B cell (primary cell): ENCODE measurements around the gene NKAIN2. TPM values are rescaled to one million over a fixed set of nuclear protein-coding genes. Genes with fewer than 3 reads are reported as not detected.

Source experiments
- ATAC-seq: fragments of 200-7000 bp; cut with Tn5 transposase; one replicate; pipeline ENCODE4 v1.10.0; 2021; ENCODE audit warnings: low read depth, mild to moderate bottlenecking, moderate number of reproducible peaks, moderate library complexity
- CTCF ChIA-PET: fragments of 350-600 bp; sonication (Branson Sonifier 250); formaldehyde crosslinking; loops from one replicate; lab custom pipeline; 2021; ENCODE audit warnings: antibody characterized with exemption, inconsistent platforms; lab: Charles Lee
- POLR2A ChIA-PET: fragments of 350-600 bp; sonication (Branson Sonifier 250); formaldehyde crosslinking; loops from one replicate; lab custom pipeline; 2021; ENCODE audit warnings: antibody characterized with exemption; lab: Charles Lee
- DNase-seq: peaks from one replicate; pipeline ENCODE4 v3.0.0; 2013
- H2AFZ ChIP-seq: 2 replicates; pipeline ENCODE4 v1.6.1; 2012; ENCODE audit warnings: mild to moderate bottlenecking, low read depth, low read length; ENCODE audit not compliant: insufficient read depth, poor library complexity, severe bottlenecking
- H3K27ac ChIP-seq, 2 donors: 1 replicate in 1 of 2; 2 replicates in 1 of 2; pipeline ENCODE4 v1.5.1; 2012 to 2013; ENCODE audit warnings: low read length in 2 of 2, mild to moderate bottlenecking in 2 of 2, moderate library complexity in 1 of 2
- H3K27me3 ChIP-seq, 4 experiments: fragments of 200-600 bp in 1 of 4; sonication (generic) in 1 of 4; replicated peaks in 1 of 4; 1 replicate in 2 of 4; 2 replicates in 2 of 4; pipeline versions ENCODE4 v1.6.1 to v1.7.0; 2013 to 2016; ENCODE audit warnings: low read length in 3 of 4, mild to moderate bottlenecking in 2 of 4, mixed read lengths in 1 of 4, moderate library complexity in 1 of 4; ENCODE audit not compliant: insufficient read depth in 4 of 4, control insufficient read depth in 3 of 4; ENCODE audit errors: control extremely low read depth in 1 of 4
- H3K36me3 ChIP-seq, 2 experiments: replicated peaks in 1 of 2; 1 replicate in 1 of 2; 2 replicates in 1 of 2; pipeline versions ENCODE4 v1.6.1 to v1.7.1; 2013; ENCODE audit warnings: low read length in 1 of 2; ENCODE audit not compliant: insufficient read depth in 2 of 2, control insufficient read depth in 1 of 2; ENCODE audit errors: control extremely low read depth in 1 of 2, extremely low read depth in 1 of 2
- H3K4me1 ChIP-seq, 2 donors: fragments of 200-600 bp in 1 of 2; sonication (generic) in 1 of 2; 1 replicate in 1 of 2; 2 replicates in 1 of 2; pipeline versions ENCODE4 v1.5.1 to v1.6.1; 2013 to 2017; ENCODE audit warnings: low read length in 2 of 2; ENCODE audit not compliant: control insufficient read depth in 2 of 2, insufficient read depth in 2 of 2
- H3K4me2 ChIP-seq: replicated peaks from 2 replicates; pipeline ENCODE3; 2012; ENCODE audit warnings: mild to moderate bottlenecking, low read depth, low read length; ENCODE audit not compliant: poor library complexity, severe bottlenecking
- H3K4me3 ChIP-seq, 5 experiments: fragments of 200-600 bp in 1 of 5; sonication (generic) in 1 of 5; 1 replicate in 3 of 5; 2 replicates in 2 of 5; pipeline versions ENCODE4 v1.5.1 to v1.7.0; 2011 to 2016; ENCODE audit warnings: low read length in 4 of 5, mild to moderate bottlenecking in 4 of 5, low read depth in 2 of 5, control low read depth in 1 of 5, moderate library complexity in 1 of 5; ENCODE audit not compliant: insufficient read depth in 1 of 5; ENCODE audit errors: control extremely low read depth in 1 of 5, extremely low read depth in 1 of 5
- H3K79me2 ChIP-seq: fragments of 200-600 bp; sonication (generic); one replicate; pipeline ENCODE4 v1.6.0; 2016; ENCODE audit warnings: low read length; ENCODE audit not compliant: control insufficient read depth, insufficient read depth
- H3K9ac ChIP-seq: fragments of 200-600 bp; sonication (generic); 2 replicates; pipeline ENCODE4 v1.6.1; 2017; ENCODE audit warnings: mild to moderate bottlenecking, low read length, moderate library complexity
- H3K9me3 ChIP-seq, 3 donors: one replicate each; pipeline versions ENCODE4 v1.6.1 to v1.7.1; 2013; ENCODE audit warnings: low read length in 2 of 3; ENCODE audit not compliant: control insufficient read depth in 2 of 3, insufficient read depth in 1 of 3; ENCODE audit errors: control extremely low read depth in 1 of 3
- H4K20me1 ChIP-seq: 2 replicates; pipeline ENCODE4 v1.6.0; 2012; ENCODE audit warnings: mild to moderate bottlenecking, low read length; ENCODE audit not compliant: insufficient read depth, control insufficient read depth, poor library complexity, severe bottlenecking
- H3K27ac Mint-ChIP-seq: one replicate; pipeline ENCODE4 v1.8.0; 2021; ENCODE audit warnings: mixed read lengths
- H3K27me3 Mint-ChIP-seq: one replicate; pipeline ENCODE4 v1.8.0; 2021; ENCODE audit warnings: mixed read lengths
- H3K4me1 Mint-ChIP-seq: one replicate; pipeline ENCODE4 v1.8.0; 2021; ENCODE audit warnings: mixed read lengths
- H3K4me3 Mint-ChIP-seq: one replicate; pipeline ENCODE4 v1.8.0; 2021; ENCODE audit warnings: mixed read lengths
- H3K9me3 Mint-ChIP-seq: one replicate; pipeline ENCODE4 v1.8.0; 2022; ENCODE audit warnings: mixed read lengths; ENCODE audit not compliant: insufficient read depth
- CTCF ChIP-seq: fragments of 200-600 bp; IDR thresholded peaks from one replicate; pipeline ENCODE4 v1.8.0; 2022; ENCODE audit warnings: antibody characterized with exemption, mild to moderate bottlenecking
- EZH2 ChIP-seq: IDR thresholded peaks from 2 replicates; pipeline ENCODE4 v1.6.1; 2012; ENCODE audit warnings: borderline replicate concordance, low read depth, mild to moderate bottlenecking, moderate library complexity, low read length; ENCODE audit not compliant: insufficient read depth, poor library complexity, severe bottlenecking
- WGBS: methylation state at CpG from one replicate; pipeline ENCODE4 v1.1.5; 2013; ENCODE audit warnings: missing lambda C conversion rate; ENCODE audit not compliant: insufficient coverage; 5-methylcytosine and 5-hydroxymethylcytosine counted together
- intact Hi-C: fragments of 100-400 bp; cut with micrococcal nuclease; formaldehyde crosslinking; loops from one replicate; pipeline ENCODE4 v1.10.0; 2022
- polyA plus RNA-seq: library from polyadenylated mRNA; depleted of rRNA; stranded (reverse); fragments of >200 nt; gene quantifications from 2 replicates; pipeline ENCODE4 v1.2.3, GENCODE V29; 2012
- total RNA-seq, 2 donors: library from RNA; stranded (reverse); fragments of 120-200 nt in 1 of 2; gene quantifications; 1 replicate in 1 of 2; 2 replicates in 1 of 2; pipeline versions ENCODE4 v1.2.3 to v1.2.4, GENCODE V29; 2013 to 2022

NKAIN2 gene
- total and polyA plus RNA-seq, 2 donors (not counting 1 experiment from before 2014, with no cell fraction given): not detected

- 92% methylated on average over 1 of the region's 2 CpGs for WGBS
- Histone ChIP-seq H2AFZ (no peak overlapping the region), H3K4me2 (no peak overlapping the region), H4K20me1 (no peaks in the 10 kb centered on the region), H3K4me1 (no peaks in the 10 kb centered on the region), H3K9ac (no peak overlapping the region), H3K27ac (no peak overlapping the region), H3K79me2 (no peaks in the 10 kb centered on the region), H3K27me3 (no peaks in the 10 kb centered on the region), H3K36me3 (no peaks in the 10 kb centered on the region), H3K9me3 (no peaks in the 10 kb centered on the region), H3K4me3 (no peak overlapping the region)
- Mint-ChIP-seq H3K4me3 (no peak overlapping the region), H3K27me3 (no peaks in the 10 kb centered on the region), H3K4me1 (no peaks in the 10 kb centered on the region), H3K27ac (no peak overlapping the region), H3K9me3 (no peaks in the 10 kb centered on the region)
- DNase-seq (no peak), ATAC-seq (no peak)
- intact Hi-C loops: no loop called here
- POLR2A ChIA-PET: no interaction called here
- no peak for TF ChIP-seq EZH2
- no peak for TF ChIP-seq CTCF
- CTCF ChIA-PET: no interaction called here
These were observed 987.5 kb downstream of the NKAIN2 start for GRCh38 chr6:124791156-124791555.

- Mint-ChIP-seq H3K27ac (no peak overlapping the region), H3K4me1 (no peaks in the 10 kb centered on the region), H3K4me3 (no peak overlapping the region), H3K9me3 (no peaks in the 10 kb centered on the region), H3K27me3 (no peaks in the 10 kb centered on the region)
- no peaks in the 10 kb centered on the region for H3K36me3 ChIP-seq
- no peaks in the 10 kb centered on the region for H3K27me3 ChIP-seq
- WGBS: 84% methylated on average over 2 of the region's 2 CpGs
- H3K4me1 ChIP-seq: no peaks in the 10 kb centered on the region
- CTCF ChIA-PET: no interaction called here
- no peak for ATAC-seq
- H3K9me3 ChIP-seq: no peaks in the 10 kb centered on the region
- no peak overlapping the region for H2AFZ ChIP-seq
- no peak overlapping the region for H3K27ac ChIP-seq
- no peak for DNase-seq
- no peak for TF ChIP-seq EZH2
- no peak for TF ChIP-seq CTCF
- no peak overlapping the region for H3K9ac ChIP-seq
- H3K79me2 ChIP-seq: no peaks in the 10 kb centered on the region
- POLR2A ChIA-PET: no interaction called here
- H3K4me2 ChIP-seq: no peak overlapping the region
- no peaks in the 10 kb centered on the region for H4K20me1 ChIP-seq
- intact Hi-C loops: no loop called here
- H3K4me3 ChIP-seq: no peak overlapping the region
These were observed 988.7 kb downstream of the NKAIN2 start for GRCh38 chr6:124792386-124792785.
